GM18517 (cell line): ENCODE measurements around the gene TBC1D9B.

Experiments
- ATAC-seq: cut with Tn5 transposase; IDR thresholded peaks from one replicate; pipeline ENCODE4 v1.9.1; 2021; ENCODE audit warnings: mild to moderate bottlenecking, moderate library complexity; ENCODE audit not compliant: unreplicated experiment

The TBC1D9B gene

DNA sequence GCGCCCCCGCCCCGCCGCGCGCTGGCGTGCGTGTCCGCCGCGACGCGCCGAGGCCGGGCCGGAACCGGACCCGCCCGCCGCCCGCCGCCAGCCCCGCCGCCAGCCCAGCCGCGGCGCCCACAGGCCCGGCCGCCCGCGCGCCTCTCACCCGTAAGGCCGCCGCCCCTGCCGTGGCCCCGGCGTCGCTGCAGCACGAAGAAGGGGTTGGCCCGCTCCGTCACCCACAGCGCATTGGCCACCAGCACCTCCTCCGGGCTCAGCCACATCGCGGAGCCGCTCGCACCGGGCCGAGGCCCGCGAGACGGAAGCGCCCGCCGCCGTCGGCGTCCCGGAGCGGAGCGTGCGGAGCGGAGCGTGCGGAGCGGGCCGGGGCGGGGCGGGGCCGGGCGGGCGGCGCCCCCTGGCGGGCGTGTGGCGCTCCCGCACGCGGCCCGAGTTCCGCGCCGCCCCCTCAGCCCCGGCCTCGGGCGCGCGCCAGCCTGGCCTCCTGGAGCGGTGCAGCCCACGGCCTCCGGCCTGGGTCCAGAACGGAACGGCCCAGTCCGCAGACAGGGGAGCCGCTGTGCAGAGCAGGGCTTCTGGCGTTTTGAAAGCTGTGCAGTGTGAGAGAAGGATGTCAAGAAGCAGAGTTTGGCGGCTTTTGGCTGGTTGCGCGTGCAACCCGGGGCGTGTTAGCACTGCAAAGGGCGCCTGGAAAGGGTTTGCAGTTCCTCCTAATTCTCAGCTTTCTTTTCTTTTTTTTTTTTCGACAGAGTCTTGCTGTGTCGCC, at the start of gene TBC1D9B:
Gene TBC1D9B, minus strand, starts transcription at position 342 of the 769 bp plus-strand sequence. Its CDS starts 76 bp downstream, at position 266.
- peak; percentile 68 for ATAC-seq

DNA sequence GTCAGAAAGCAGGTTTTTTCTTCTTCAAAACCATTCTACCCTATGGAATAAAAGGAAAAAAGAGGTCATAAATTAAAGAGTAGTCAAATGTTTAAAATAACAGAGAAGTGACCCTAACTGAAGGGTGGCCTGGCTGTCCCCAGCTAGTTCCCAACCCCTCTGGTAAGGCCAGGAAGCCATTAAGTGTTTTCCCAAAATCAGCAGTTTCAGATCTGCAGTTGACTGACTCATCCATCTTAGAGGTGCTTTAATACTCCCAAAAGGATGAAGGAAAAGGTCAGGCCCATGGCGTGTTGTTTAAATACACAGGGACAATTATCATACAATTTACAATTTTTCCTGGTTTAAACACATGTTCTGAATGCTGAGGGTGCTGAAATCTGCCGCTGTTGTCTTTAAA, 47.9 kb upstream of the TBC1D9B start:
- no peak for ATAC-seq

DNA sequence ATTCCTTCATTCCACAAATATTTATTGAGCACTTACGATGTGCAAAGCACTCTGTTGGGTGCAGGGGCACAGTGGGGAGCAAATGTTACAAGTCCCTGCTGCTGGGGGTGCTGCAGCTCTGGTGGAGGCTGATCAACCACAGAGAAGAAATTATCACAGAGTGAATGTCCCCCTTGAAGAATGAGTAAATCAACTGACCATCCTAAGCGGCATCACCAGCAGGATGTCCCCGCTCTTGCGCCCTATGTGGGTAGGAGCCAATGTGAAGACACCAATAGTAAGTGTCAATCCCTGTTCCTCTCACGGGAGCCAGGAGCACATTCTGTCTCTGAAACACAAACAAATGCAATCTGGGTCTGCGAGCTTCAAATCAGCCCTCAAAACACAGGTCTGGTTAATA, 47.4 kb upstream of the TBC1D9B start:
- ATAC-seq, result no peak

DNA sequence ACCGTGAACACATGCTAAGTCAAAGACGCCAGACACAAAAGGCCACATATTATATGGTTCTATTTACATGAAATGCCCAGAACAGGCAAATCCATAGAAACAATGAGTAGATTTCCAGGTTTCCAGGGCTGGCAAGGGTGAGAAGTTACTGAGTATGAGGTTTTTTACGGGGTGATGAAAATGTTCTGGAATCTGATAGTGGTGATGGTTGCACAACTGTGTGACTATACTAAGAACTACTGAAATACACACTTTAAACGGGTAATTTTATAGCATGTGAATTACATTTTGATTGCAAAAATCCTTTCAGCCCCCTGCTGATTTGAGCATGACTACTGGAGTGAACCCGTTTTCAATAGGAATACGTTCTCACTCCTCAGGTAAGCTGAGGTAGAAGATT, 46.7 kb upstream of the TBC1D9B start:
- no peak for ATAC-seq

DNA sequence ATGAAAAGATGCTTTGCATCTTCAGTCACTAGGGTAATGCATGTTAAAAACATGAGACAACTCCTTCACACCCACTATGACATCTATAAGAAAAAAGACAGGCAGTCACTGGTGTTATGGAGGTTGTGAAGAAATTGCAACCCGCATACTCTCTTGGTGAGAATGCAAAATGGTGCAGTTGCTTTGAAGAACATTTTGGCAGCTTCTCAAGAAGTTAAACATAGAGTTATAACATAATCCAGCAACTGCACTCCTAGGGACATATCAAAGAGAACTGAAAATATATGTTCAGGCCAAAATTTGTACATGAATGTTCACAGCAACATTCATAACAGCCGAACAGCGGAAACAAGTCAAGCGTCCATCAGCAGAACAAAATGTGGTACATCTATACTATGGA, 46.3 kb upstream of the TBC1D9B start:
- no peak for ATAC-seq

DNA sequence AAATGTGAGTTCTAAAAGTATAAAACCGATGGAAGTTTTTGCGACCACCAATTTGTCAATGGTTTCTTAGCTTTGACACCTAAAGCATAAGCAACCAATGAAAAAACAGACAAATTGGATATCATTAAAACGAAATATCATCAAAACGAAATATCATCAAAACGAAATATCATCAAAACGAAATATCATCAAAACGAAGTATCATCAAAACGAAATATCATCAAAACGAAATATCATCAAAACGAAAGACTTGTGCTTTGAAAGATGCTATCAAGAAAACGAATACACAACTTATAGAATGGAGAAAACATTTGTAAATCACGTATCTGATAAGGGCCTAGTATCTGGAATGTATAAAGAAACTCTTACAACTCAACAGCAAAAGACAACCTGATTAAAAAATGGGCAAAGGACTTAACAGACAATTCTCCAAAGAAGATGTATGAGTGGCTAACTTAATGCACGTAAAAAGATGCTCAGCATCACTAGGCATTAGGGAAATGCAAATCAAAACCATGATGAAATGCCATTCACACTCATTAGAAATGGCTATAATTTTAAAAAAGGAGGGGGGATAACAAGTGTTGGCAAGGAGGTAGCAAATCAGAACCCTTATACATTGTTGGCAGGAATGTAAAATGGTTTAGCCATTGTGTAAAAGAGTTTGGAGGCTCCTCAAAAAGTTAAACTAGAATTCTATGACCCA, 29.4 kb upstream of the TBC1D9B start:
- ATAC-seq, result no peak

DNA sequence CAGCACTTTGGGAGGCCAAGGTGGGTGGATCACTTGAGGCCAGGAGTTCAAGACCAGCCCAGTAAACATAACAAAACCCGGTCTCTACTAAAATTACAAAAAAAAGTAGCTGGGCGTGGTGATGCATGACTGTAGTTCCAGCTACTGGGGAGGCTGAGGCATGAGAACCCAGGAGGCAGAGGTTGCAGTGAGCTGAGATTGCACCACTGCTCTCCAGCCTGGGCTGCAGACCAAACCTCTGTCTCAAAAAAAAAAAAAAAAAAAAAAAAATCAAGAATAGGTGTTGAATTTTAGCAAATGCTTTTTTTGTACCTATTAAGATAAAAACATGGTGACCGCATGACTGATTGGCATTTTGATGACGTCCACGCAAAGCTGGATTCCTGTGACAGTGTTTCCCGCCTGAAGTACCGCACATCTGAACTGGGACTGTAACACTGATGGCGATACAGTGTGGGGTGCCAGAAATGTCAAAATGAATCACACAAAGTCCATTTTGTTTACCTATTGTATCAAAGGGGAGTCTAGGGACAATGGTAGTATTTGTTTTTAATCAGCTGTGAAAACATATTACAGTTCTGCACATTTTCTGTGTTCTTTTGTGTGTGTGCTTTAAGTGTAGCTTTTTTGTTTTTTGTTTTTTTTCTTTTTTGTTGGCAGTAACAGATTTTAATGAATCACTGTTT, 23.2 kb upstream of the TBC1D9B start:
- no peak for ATAC-seq

DNA sequence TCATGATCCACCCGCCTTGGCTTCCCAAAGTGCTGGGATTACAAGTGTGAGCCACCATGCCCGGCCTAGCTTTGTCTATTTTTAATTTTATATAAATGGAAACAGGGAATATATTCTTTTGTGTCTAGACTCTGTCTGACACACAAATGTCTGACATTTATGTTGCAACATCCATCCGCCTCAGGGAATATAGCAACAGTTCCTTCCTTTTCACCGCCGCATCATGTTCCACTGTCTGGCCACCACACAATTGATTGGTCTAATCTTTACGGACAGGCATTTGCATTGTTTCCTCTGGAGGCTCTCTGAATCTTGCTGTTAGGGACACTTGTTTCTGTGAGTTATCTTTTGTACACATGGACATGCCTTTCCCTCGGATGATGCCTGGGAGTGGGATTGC, 20.1 kb upstream of the TBC1D9B start:
- ATAC-seq, result no peak

DNA sequence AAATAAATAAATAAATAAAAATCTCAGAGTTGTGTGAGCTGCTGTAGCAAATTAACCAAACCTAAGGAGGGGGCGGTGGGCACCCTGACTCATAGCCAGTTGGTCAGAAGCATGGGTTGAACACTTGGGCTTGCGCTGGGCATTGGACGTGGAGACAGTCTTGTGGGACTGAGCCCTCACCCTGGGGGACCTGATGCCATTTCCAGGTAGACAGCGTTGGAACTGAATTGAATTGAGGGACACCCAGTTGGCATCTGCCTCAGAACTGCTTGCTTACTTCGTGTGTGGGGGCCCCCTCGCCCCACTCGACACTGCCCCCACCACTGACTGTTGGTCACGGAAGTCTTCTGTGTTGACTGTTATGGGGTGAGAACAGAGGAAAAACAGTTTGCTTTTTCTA, 19.0 kb upstream of the TBC1D9B start:
- ATAC-seq, result no peak

DNA sequence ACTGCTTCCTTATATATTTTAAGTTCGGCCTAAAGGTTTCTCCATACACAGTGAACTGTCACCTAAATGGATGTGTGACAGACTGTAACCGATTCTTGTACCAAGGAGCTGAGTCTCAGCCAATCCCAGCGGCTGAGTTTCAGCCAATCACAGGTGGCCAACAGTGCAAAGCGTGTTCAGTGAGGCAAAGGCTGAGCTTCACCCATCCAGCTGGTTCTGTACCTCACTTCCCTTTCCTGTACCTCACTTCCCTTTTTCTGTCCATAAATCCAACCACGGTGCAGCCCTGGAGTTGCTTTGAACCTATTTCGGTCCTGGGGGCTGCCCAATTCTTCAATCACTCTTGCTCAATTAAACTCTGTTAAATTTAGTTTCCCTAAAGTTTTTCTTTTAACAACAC, 15.7 kb upstream of the TBC1D9B start:
- ATAC-seq, result no peak

DNA sequence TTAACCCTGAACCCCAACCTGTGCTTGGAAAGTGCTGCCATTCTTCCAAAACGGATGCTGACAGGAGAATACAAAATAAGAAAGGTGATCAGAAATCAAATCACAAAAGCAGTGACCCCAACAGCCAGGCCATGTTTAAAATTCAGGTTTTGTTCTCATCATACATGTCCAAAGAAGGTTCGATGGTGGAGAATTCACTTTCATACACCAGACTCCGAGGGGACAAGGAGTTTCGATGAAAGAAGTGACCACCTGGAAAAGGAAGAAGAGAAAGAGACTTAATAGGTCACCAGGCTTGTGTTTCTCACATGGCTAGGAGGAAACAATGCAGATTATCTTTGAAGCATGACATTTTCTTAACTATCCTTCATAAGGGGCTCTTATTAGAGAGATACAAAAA, 12.5 kb upstream of the TBC1D9B start:
- ATAC-seq, result no peak

DNA sequence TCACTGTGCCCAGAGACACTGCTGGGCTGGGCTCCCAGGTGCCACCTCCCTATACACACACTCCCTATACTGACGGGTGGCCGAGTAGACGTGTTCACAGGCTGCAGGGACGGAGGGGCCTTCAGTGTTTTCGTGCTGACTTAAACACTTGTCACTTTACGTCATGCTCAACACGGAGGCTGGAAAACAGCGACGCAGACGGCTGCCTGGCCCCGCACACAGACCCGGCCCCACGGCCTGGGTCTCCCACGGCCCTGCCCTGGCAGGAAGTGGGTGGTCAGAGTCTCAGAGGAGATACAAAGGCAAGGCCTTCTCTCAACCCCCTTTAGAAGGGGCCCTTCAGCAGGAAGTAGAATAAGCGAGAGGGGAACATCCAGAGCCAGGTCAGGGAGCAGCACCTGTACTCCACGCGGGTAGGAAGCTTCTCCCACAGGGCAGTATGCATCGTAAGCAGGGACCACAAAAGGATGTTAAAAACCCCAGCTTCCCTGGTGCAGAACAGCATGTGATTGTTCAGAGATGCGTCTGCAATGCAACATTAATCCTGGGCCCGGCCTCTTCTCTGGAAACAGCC, 11.9 kb upstream of the TBC1D9B start:
- ATAC-seq, result no peak

DNA sequence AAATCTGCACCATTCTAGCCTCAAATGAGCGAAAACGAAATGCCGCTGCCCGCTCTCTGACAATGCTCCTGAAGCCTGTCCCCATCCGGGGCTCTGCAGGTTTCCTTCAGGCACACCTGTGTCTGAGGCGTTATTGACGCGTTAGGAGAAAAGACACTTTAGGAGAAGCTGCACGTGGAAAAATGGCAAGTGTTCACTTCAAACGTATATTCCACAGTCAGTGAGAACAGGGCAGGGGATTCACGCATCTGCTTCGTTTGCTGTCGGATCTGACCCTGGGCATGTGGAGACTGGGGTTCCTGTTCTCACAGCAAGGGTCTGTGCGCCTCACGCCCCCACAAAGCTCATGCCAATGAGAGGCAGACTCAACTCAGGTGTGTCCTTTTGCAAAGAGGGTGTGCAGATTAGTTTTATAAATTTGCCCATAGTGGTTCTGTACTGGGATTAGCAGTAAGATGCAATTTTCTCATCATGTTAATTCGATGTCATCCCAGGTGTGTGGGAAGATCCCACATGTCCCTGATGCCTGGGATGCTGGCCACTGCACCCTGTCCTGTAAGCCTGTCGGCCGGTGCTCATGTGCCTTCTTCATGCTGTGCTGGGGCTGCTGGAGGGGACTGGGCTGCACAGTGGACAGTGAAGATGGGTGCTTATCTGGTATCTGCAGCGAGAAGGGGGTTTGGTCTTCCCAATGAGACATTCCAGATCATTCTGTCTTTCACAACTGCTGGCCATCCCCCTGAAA, 11.2 kb upstream of the TBC1D9B start:
- ATAC-seq, result no peak

DNA sequence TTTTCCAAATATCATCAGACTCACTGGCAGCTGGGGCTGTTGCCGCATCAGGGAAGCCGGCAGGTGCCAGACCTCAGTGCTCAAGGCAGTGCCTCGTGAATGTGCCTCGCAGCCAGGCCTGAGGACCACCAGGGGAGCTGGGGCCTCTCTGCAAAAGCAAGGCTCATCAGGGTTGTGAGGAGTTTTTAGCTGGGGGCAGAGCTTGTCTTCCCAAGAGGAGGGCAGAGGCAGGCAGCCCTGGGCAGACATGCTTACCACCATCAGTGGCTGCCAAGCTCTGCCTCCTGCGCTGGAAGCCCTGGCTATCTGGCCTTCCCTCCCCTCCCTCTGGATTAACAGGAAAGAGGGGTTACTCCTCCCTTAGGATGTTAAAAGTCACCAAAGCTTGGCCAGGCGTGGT, 8.8 kb upstream of the TBC1D9B start:
- no peak for ATAC-seq

DNA sequence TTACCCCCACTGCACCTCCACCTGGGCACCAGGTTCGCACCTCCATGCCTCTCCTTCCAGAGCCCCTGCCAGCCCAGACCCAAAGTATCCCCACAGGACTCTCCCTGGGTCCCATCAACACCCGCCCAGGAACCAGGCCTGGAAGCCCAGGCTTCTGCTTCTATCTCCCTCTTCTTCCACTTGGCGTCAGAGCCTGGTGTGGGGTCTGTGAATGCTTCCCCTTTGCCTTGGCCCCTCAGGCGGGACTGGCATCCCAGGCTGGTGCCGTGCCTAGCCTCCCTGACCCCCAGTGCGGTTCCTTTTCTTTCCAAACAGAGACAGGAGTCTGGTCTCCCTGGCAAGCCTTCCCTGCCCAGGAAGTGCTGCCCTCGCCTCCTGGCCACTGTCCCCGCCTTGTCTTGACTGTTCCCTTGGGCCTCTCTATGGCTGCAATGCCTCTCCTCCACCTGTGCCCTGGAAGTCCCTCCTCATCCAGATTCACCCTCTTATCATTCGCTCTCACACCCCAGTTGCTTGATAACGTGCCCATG, 7.8 kb upstream of the TBC1D9B start:
- ATAC-seq, result no peak

DNA sequence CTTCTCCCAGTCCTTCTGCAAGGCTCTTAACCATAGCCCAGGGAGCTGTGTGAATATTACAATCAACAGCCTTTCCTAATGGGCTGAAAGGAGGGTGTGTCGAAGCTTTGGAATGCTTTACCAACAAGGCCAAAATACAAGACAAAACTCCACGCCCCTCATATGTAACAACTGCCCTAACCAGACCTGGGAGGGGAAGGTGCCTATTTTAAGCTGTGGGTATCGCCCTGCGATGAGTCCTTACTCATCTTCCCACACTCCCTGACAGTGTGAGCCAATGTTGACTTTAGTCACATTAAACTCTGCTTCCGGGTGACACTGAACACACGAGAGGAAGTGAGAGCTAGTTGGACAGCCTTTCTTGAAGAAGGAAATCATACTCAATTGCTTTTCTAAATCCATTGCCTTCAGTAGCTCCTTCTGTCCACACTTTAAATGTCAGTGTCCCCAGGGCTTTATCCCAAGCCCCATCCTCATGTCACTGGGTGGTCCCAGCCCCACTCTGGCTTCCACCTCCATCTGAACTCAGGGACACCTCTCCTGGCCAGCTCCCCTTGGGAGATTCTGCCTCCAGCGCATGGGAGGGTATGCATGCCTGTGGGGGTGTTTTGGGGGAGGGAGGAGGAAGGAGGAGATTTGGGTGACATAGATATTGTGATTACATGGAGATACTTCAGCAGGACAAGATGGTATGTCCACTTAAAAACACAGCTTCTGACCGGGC, 6.5 kb upstream of the TBC1D9B start:
- ATAC-seq, result no peak

DNA sequence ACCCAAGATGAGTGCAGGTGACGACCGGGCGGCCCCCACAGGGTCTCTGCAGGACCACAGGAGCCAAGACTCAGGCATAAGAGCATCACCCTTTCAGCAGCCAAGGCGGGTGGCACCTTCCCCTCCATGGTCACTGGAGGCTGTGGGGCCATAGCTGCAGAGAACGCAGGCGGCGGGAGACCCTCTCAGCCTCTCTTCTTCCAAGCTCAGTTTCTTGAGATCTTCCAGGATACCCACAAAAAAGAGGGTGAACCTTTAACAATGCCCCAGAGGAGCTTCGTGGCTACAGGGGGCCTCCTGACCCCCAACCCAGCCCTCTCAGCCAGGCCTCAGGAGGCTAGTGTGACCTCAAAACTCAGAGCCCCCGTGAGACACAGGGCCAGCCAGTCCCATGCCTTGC, 5.8 kb upstream of the TBC1D9B start:
- no peak for ATAC-seq

DNA sequence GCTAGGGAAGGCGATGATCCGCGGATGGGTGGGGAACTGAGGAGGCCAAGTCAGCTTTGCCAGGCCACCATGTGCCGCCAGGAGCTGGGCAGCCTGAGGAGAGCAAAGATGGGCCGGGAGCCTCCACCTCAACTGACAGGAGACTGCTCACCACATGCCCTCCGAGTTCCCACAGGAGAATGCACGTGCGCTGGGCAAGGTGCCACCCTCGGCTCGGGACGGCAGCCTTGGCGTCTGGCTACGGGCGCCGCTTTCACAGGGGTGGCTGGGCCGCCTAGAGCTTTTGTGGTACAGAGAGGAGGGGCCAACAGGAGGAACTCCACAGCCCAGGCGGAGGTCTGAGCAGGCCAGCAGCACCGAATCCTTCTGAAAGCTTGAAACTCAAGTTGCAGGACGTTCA, 5.3 kb upstream of the TBC1D9B start:
- ATAC-seq, result no peak

DNA sequence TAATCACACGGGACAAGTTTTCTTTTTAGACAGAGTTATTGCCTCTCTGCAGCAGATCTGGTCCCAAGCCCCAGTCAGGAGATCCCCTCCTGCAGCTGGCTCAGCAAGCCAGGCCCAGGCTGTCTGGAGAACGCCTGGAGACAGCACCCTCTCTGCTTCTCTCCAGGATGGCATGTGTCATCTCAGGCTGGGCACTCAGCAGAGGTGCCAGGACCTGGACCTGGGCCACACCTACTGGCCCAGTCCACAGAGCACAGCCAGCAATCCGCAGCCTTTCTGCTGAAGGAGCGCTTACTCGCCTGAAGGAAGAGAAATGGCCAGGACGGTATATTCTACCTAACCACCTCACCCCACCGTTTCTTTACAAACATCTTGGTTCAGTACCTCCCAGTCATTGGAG, 4.7 kb upstream of the TBC1D9B start:
- no peak for ATAC-seq

DNA sequence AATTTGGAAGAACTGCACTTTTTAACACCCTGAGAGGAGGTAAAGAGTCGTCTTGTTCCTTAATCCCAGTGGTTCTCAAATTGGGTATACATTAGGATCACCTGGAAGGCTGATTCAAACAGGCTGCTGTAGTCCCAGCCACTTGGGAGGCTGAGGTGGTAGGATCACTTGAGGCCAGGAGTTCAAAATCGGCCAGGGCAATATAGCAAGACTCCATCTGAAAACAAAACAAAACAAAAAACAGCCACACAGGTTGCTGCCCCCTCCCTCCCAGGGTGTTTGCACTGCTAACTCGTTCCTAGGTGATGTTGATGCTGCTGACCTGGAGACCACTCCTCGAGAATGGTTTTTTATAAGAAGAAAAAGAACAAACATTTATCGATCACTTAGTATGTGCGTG, 1.5 kb upstream of the TBC1D9B start:
- ATAC-seq, result no peak
